Fibroblast of lung (primary cell): ENCODE results near the gene DDX6. TPM values are rescaled to one million over a fixed set of nuclear protein-coding genes. Genes with fewer than 3 reads are reported as not detected.
"Not testable (repeated sequence)": the region's sequence is repeated elsewhere in the genome, so short reads cannot be mapped to it uniquely, and the experiment has no call there.

ENCODE experiments used
- DNase-seq, 2 donors: peaks; one replicate each; pipeline versions ENCODE4 v3.0.0 to v3.0.0-alpha.2; 2010; ENCODE audit warnings: low read depth in 2 of 2
- H2AFZ ChIP-seq: 2 replicates; pipeline ENCODE4 v1.5.1; 2012; ENCODE audit warnings: low read length, control low read depth, inconsistent platforms
- H3K27ac ChIP-seq: 2 replicates; pipeline ENCODE4 v1.5.1; 2011; ENCODE audit warnings: low read length, control low read depth; ENCODE audit not compliant: insufficient read depth
- H3K27me3 ChIP-seq: 2 replicates; pipeline ENCODE4 v1.5.1; 2011; ENCODE audit warnings: mild to moderate bottlenecking, low read length; ENCODE audit not compliant: control insufficient read depth, insufficient read depth
- H3K36me3 ChIP-seq: 2 replicates; pipeline ENCODE4 v1.5.1; 2011; ENCODE audit warnings: low read length; ENCODE audit not compliant: control insufficient read depth, insufficient read depth
- H3K4me1 ChIP-seq: 2 replicates; pipeline ENCODE4 v1.5.1; 2011; ENCODE audit warnings: low read length; ENCODE audit not compliant: control insufficient read depth, insufficient read depth; ENCODE audit errors: extremely low read depth
- H3K4me2 ChIP-seq: 2 replicates; pipeline ENCODE4 v1.5.1; 2011; ENCODE audit warnings: low read length, control low read depth; ENCODE audit not compliant: insufficient read depth; ENCODE audit errors: extremely low read depth
- H3K4me3 ChIP-seq, 4 experiments: fragments of 200-600 bp in 1 of 4; sonication (generic) in 1 of 4; replicated peaks in 1 of 4; 2 replicates each; pipeline ENCODE4 v1.5.1; 2011 to 2016; ENCODE audit warnings: low read length in 4 of 4, low read depth in 3 of 4, mild to moderate bottlenecking in 3 of 4, control low read depth in 2 of 4, inconsistent platforms in 1 of 4, mixed read lengths in 1 of 4; ENCODE audit not compliant: insufficient read depth in 1 of 4; ENCODE audit errors: control extremely low read depth in 1 of 4
- H3K79me2 ChIP-seq: 2 replicates; pipeline ENCODE4 v1.5.1; 2012; ENCODE audit warnings: mild to moderate bottlenecking, low read length, inconsistent platforms; ENCODE audit not compliant: control insufficient read depth, insufficient read depth
- H3K9ac ChIP-seq: 2 replicates; pipeline ENCODE4 v1.5.1; 2011; ENCODE audit warnings: mild to moderate bottlenecking, low read length, control low read depth; ENCODE audit not compliant: insufficient read depth
- H3K9me3 ChIP-seq: 2 replicates; pipeline ENCODE4 v1.5.1; 2012; ENCODE audit warnings: low read depth, low read length; ENCODE audit not compliant: control insufficient read depth, insufficient read depth
- H4K20me1 ChIP-seq: 2 replicates; pipeline ENCODE4 v1.5.1; 2011; ENCODE audit warnings: low read length; ENCODE audit not compliant: control insufficient read depth, insufficient read depth; ENCODE audit errors: extremely low read depth
- EZH2 ChIP-seq: IDR thresholded peaks from 2 replicates; pipeline ENCODE4 v1.5.1; 2012; ENCODE audit warnings: low read length, control low read depth, mild to moderate bottlenecking; ENCODE audit errors: missing control alignments
- polyA plus RNA-seq, 2 donors: library from polyadenylated mRNA; depleted of rRNA in 1 of 2; stranded (reverse) in 1 of 2; unstranded in 1 of 2; fragments of >200 nt; gene quantifications; 2 replicates each; pipeline ENCODE4 v1.2.1, GENCODE V29; 2011 to 2012; ENCODE audit warnings: missing spikeins in 1 of 2
- total RNA-seq: library from RNA; depleted of rRNA; stranded (reverse); fragments of >200 nt; gene quantifications from 2 replicates; pipeline ENCODE4 v1.2.1, GENCODE V29; 2014
- TF ChIP-seq, protein P1 (sequence below), 2 donors: IDR thresholded peaks in 1 of 2; conservative IDR thresholded peaks in 1 of 2; 1 replicate in 1 of 2; 2 replicates in 1 of 2; pipeline ENCODE4 v1.5.1; 2011 to 2012; ENCODE audit warnings: low read length in 2 of 2, control low read depth in 1 of 2, inconsistent platforms in 1 of 2, low read depth in 1 of 2, mild to moderate bottlenecking in 1 of 2

The DDX6 gene
- total and polyA plus RNA-seq, 2 donors (not counting 1 experiment from before 2014, with no cell fraction given): 91.2 to 105 TPM

DNA sequence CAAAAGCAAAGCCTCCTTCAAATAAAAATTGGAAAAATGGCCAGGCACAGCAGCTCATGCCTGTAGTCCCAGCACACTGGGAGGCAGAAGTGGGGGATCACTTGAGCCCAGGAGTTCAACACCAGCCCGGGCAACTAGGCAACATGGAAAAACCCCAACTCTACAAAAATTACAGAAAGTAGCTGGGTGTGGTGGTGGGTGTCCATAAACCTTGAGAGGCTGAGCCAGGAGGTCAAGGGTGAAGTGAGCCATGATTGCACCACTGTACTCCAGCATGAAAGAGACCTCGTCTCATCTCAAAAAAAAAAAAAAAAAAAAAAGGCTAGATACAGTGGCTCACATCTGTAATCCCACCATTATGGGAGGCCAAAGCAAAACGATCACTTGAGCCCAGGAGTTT, 22.3 kb downstream of the DDX6 start:
- Histone ChIP-seq H3K79me2 (peaks cover 60% of the 10 kb centered on the region), H3K4me1 (peaks cover 3% of the 10 kb centered on the region), H3K36me3 (peaks cover 4% of the 10 kb centered on the region), H3K4me2 (no peak overlapping the region), H3K27ac (no peak overlapping the region), H3K4me3 (no peak overlapping the region), H2AFZ (no peak overlapping the region), H4K20me1 (peaks cover 4% of the 10 kb centered on the region), H3K27me3 (no peaks in the 10 kb centered on the region), H3K9me3 (no peaks in the 10 kb centered on the region), H3K9ac (no peak overlapping the region)
- TF ChIP-seq, protein P1, sequence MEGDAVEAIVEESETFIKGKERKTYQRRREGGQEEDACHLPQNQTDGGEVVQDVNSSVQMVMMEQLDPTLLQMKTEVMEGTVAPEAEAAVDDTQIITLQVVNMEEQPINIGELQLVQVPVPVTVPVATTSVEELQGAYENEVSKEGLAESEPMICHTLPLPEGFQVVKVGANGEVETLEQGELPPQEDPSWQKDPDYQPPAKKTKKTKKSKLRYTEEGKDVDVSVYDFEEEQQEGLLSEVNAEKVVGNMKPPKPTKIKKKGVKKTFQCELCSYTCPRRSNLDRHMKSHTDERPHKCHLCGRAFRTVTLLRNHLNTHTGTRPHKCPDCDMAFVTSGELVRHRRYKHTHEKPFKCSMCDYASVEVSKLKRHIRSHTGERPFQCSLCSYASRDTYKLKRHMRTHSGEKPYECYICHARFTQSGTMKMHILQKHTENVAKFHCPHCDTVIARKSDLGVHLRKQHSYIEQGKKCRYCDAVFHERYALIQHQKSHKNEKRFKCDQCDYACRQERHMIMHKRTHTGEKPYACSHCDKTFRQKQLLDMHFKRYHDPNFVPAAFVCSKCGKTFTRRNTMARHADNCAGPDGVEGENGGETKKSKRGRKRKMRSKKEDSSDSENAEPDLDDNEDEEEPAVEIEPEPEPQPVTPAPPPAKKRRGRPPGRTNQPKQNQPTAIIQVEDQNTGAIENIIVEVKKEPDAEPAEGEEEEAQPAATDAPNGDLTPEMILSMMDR (conservative IDR thresholded peaks at IDR 0.05 in 1 of 2, IDR thresholded peaks at IDR 0.05 in 1 of 2; ENCODE audit: low read depth in 1 of 2, low read length in 2 of 2): no peak
- no peak for TF ChIP-seq EZH2
- DNase-seq: no peak

DNA sequence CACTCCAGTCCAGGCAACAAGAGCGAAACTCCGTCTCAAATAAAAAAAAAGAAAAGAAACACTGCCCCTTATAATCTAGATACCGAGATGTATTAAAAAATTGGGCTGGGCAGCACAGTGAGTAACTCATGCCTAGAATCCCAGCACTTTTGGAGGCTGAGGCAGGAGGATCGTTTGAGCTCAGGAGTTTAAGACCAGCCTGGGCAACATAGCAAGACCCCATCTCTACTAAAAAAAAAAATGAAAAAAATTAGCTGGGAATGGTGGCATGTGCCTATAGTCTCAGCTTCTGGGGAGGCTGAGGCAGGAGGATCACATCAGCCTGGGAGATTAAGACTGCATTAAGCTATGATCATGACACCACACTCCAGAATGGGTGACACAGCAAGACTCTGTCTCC, 24.9 kb downstream of the DDX6 start:
- Histone ChIP-seq H3K27ac (no peak overlapping the region), H3K79me2 (peaks cover 36% of the 10 kb centered on the region), H3K27me3 (no peaks in the 10 kb centered on the region), H3K9me3 (no peaks in the 10 kb centered on the region), H4K20me1 (peaks cover 2% of the 10 kb centered on the region), H3K9ac (no peak overlapping the region), H3K4me3 (no peak overlapping the region), H3K36me3 (peaks cover 8% of the 10 kb centered on the region), H3K4me2 (no peak overlapping the region), H2AFZ (no peak overlapping the region), H3K4me1 (peaks cover 3% of the 10 kb centered on the region)
- no peak for DNase-seq
- TF ChIP-seq EZH2: no peak
- TF ChIP-seq, protein P1 (conservative IDR thresholded peaks at IDR 0.05 in 1 of 2, IDR thresholded peaks at IDR 0.05 in 1 of 2; ENCODE audit: low read depth in 1 of 2, low read length in 2 of 2): no peak

DNA sequence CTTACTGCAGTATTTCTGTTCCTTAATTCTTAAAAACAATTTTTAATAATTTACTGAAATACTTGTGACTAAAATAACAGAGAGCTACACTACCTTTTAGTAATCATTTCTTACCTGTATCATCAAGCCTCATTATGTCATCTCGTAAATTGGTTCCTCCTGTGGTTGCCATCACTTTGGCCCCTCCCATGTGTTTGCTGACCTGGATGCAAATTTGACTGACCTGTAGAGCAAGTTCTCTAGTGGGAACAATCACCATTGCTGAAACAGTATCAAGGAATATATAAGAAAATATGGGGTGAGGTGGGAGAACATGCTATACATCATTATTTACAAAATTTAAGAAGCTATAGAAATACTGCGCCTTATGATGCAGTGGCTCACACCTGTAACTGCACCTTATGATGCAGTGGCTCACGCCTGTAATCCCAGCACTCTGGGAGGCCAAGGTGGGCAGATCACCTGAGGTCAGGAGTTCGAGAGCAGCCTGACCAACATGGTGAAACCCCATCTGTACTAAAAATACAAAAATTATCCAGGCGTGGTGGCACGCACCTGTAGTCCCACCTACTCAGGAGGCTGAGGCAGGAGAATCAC, 25.8 kb downstream of the DDX6 start:
- H3K27ac ChIP-seq, H3K4me2 ChIP-seq, H2AFZ ChIP-seq, H4K20me1 ChIP-seq, DNase-seq, H3K36me3 ChIP-seq, H3K4me3 ChIP-seq, H3K4me1 ChIP-seq, H3K9ac ChIP-seq, H3K27me3 ChIP-seq, H3K9me3 ChIP-seq: not testable (repeated sequence)
- H3K79me2 ChIP-seq: peaks cover 27% of the 10 kb centered on the region
